Effector memory CD4-positive, alpha-beta T cell (primary cell): Measurements from ENCODE around the gene ACOT9.
"Not testable (repeated sequence)": the region's sequence is repeated elsewhere in the genome, so short reads cannot be mapped to it uniquely, and the experiment has no call there.

ENCODE experiments used
- DNase-seq, 3 donors: peaks; one replicate each; pipeline ENCODE4 v3.0.0-alpha.2; 2020
- H3K27ac ChIP-seq: 2 replicates; pipeline ENCODE4 v1.7.0; 2013; ENCODE audit warnings: mild to moderate bottlenecking, low read length, moderate library complexity; ENCODE audit not compliant: insufficient read depth, poor library complexity, severe bottlenecking
- H3K27me3 ChIP-seq: replicated peaks from 2 replicates; pipeline ENCODE4 v1.7.0; 2013; ENCODE audit warnings: mild to moderate bottlenecking, low read length; ENCODE audit not compliant: insufficient read depth, control insufficient read depth, poor library complexity, severe bottlenecking
- H3K36me3 ChIP-seq: 2 replicates; pipeline ENCODE4 v1.7.0; 2013; ENCODE audit warnings: mild to moderate bottlenecking, low read length, moderate library complexity; ENCODE audit not compliant: control insufficient read depth, insufficient read depth
- H3K4me1 ChIP-seq: 2 replicates; pipeline ENCODE4 v1.7.0; 2013; ENCODE audit warnings: low read length, mild to moderate bottlenecking; ENCODE audit not compliant: control insufficient read depth, insufficient read depth, poor library complexity, severe bottlenecking
- H3K4me3 ChIP-seq: 2 replicates; pipeline ENCODE4 v1.7.0; 2013; ENCODE audit warnings: low read length, low read depth, mild to moderate bottlenecking; ENCODE audit not compliant: insufficient read depth, poor library complexity, severe bottlenecking
- H3K9me3 ChIP-seq: 2 replicates; pipeline ENCODE4 v1.7.0; 2013; ENCODE audit warnings: mild to moderate bottlenecking, low read length, moderate library complexity; ENCODE audit not compliant: control insufficient read depth

ACOT9 gene

GRCh38 chrX:23666282-23666681 is 76.8 kb downstream of the ACOT9 start:
- Histone ChIP-seq H3K27me3 (no peaks in the 10 kb centered on the region), H3K4me1 (no peaks in the 10 kb centered on the region), H3K36me3 (no peaks in the 10 kb centered on the region), H3K27ac (no peak overlapping the region), H3K9me3 (no peaks in the 10 kb centered on the region), H3K4me3 (no peak overlapping the region)
- DNase-seq, result no peak

- Histone ChIP-seq H3K4me3 (no peak overlapping the region), H3K27me3 (no peaks in the 10 kb centered on the region), H3K27ac (no peak overlapping the region), H3K36me3 (no peaks in the 10 kb centered on the region), H3K9me3 (no peaks in the 10 kb centered on the region), H3K4me1 (no peaks in the 10 kb centered on the region)
- DNase-seq, result no peak
Measured at GRCh38 chrX:23664496-23664895, 78.6 kb downstream of the ACOT9 start.

GRCh38 chrX:23662853-23663252 is 80.2 kb downstream of the ACOT9 start:
- Histone ChIP-seq H3K27ac (no peak overlapping the region), H3K4me3 (no peak overlapping the region), H3K4me1 (no peaks in the 10 kb centered on the region), H3K9me3 (no peaks in the 10 kb centered on the region), H3K27me3 (no peaks in the 10 kb centered on the region), H3K36me3 (no peaks in the 10 kb centered on the region)
- DNase-seq, result no peak

GRCh38 chrX:23662187-23662586 is 80.9 kb downstream of the ACOT9 start:
- no peak overlapping the region for H3K27ac ChIP-seq
- DNase-seq, result no peak
- H3K4me1 ChIP-seq, result no peaks in the 10 kb centered on the region

DNA sequence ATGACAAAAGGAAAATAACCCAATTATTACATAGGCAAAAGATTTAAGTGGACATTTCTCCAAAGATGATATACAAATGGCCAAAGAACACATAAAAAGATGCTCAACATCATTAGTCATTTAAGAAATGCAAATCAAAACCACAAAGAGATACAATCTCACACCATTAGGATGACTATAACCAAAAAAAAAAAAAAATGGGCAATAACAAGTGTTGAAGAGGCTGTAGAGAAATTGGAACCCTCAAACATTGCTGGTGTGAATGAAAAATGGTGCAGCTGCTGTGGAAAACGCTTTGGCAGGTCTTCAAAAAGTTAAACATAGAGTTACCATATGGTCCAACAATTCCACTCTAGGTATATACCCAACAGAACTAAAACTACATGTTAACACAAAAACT is 81.4 kb downstream of the ACOT9 start:
- Histone ChIP-seq H3K4me3 (no peak overlapping the region), H3K9me3 (no peaks in the 10 kb centered on the region), H3K27me3 (no peaks in the 10 kb centered on the region), H3K4me1 (no peaks in the 10 kb centered on the region), H3K36me3 (no peaks in the 10 kb centered on the region), H3K27ac (no peak overlapping the region)
- DNase-seq, result no peak

More at GRCh38 chrX:23662187-23662586, 80.9 kb downstream of the ACOT9 start:
- Histone ChIP-seq H3K27me3 (no peaks in the 10 kb centered on the region), H3K9me3 (no peaks in the 10 kb centered on the region), H3K4me3 (no peak overlapping the region), H3K36me3 (no peaks in the 10 kb centered on the region)

DNA sequence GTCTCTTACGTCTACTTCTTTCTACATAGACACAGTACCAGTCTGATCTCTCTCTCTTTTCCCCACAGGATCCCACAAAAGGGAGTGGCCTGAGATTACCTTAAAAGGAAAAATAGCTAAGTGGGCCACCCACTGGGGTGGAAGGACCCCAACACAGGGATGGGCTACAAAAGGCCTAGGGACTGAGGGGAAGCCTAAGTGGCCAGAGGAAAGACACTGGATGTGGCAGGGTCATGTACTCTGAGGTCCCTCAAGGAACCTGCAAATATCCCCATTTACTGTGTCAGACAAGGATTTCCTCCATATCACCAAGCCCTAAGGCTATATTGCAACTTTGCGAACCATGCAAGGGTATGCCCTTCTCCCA is 82.3 kb downstream of the ACOT9 start:
- Histone ChIP-seq H3K4me3 (no peak overlapping the region), H3K4me1 (no peaks in the 10 kb centered on the region), H3K9me3 (no peaks in the 10 kb centered on the region), H3K36me3 (no peaks in the 10 kb centered on the region), H3K27ac (no peak overlapping the region), H3K27me3 (no peaks in the 10 kb centered on the region)
- no peak for DNase-seq

- not testable (repeated sequence) for H3K4me3 ChIP-seq, H3K27me3 ChIP-seq, H3K9me3 ChIP-seq, H3K36me3 ChIP-seq, H3K27ac ChIP-seq, H3K4me1 ChIP-seq, DNase-seq
Measured at GRCh38 chrX:23660083-23660765, 82.9 kb downstream of the ACOT9 start.

DNA sequence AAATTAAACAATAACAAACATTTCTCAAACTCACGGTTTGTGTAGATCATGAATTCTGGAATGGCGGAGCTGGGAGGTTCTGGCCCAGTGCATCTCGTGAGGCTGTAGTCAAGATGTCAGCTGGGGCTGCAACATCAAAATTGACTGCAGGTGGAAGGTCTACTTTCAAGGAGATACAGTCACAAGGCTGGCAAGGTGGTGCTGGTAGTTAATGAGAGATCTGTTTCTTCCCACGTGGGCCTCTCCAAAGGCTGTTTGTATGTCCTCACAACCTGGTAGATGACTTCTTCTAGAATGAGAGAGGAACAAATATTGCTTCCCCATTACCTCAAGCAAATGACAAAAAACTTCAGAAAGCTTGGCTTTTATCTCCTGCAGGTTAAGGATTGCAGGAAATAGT is 83.7 kb downstream of the ACOT9 start:
- H3K4me3 ChIP-seq, result no peak overlapping the region
- H3K27ac ChIP-seq, result no peak overlapping the region
- no peaks in the 10 kb centered on the region for H3K27me3 ChIP-seq
- H3K36me3 ChIP-seq, result no peaks in the 10 kb centered on the region
- no peaks in the 10 kb centered on the region for H3K4me1 ChIP-seq
- no peak for DNase-seq
- no peaks in the 10 kb centered on the region for H3K9me3 ChIP-seq

GRCh38 chrX:23656684-23657083 is 86.4 kb downstream of the ACOT9 start:
- Histone ChIP-seq H3K4me3 (no peak overlapping the region), H3K4me1 (no peaks in the 10 kb centered on the region), H3K27me3 (peaks cover 3% of the 10 kb centered on the region), H3K27ac (no peak overlapping the region), H3K9me3 (no peaks in the 10 kb centered on the region), H3K36me3 (no peaks in the 10 kb centered on the region)
- DNase-seq, result no peak

DNA sequence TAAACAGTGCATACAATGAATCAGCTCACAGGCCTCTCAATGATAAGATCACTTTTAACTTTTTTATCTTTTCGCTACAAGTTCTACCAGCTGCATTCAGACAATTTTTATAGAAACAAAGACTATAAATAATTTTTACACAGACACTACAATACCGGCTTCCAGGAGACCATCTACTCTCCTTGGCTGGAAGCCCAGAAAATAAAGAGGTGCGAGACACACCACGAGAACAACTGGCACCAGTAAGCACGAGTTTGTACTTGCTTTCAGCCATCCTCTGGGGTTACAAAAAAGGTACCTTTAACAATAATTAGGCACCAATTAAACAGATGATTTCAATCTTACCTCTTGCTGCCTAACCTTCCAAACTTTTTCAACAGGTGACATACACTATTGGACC is 87.0 kb downstream of the ACOT9 start:
- peaks cover 3% of the 10 kb centered on the region for H3K27me3 ChIP-seq
- DNase-seq, result no peak
- no peak overlapping the region for H3K27ac ChIP-seq
- no peaks in the 10 kb centered on the region for H3K9me3 ChIP-seq
- H3K4me3 ChIP-seq, result no peak overlapping the region
- no peaks in the 10 kb centered on the region for H3K36me3 ChIP-seq
- H3K4me1 ChIP-seq, result no peaks in the 10 kb centered on the region
